LNCaP clone FGC (cell line): Measurements from ENCODE around the gene FCER2.

Source experiments
- DNase-seq: peaks from one replicate; pipeline ENCODE4 v3.0.0-alpha.2; 2011; ENCODE audit warnings: low read depth
- H3K4me3 ChIP-seq: 2 replicates; pipeline ENCODE4 v1.5.1; 2011; ENCODE audit warnings: mild to moderate bottlenecking, low read depth, low read length, control low read depth
- TF ChIP-seq, protein P1 (sequence below): IDR thresholded peaks from 2 replicates; pipeline ENCODE4 v1.5.1; 2012; ENCODE audit warnings: mild to moderate bottlenecking; ENCODE audit not compliant: control insufficient read depth, insufficient read depth; ENCODE audit errors: extremely low read depth

The FCER2 gene

DNA sequence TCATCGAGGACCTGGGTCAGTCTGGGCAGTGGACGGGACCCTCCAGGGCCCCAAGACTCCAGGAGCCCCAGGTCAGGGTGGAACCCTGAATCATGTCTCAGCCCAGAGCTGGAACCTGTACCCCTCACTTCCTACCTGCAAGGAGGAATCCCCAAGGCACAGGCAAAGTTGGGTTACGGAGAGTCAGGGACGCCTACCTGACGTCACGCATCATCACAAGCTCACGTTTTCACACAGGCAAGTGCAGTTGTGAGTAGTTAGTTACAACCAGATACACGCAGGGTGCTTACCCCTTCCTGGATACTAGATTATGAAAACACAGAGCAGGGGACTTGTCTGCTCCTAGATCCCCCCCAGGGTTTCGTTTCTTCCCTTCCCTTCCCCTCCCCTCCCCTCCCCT lies 31.1 kb downstream of the FCER2 start:
- H3K4me3 ChIP-seq = no peak overlapping the region; the same call in 1 of the 2 replicates
- TF ChIP-seq, protein P1, sequence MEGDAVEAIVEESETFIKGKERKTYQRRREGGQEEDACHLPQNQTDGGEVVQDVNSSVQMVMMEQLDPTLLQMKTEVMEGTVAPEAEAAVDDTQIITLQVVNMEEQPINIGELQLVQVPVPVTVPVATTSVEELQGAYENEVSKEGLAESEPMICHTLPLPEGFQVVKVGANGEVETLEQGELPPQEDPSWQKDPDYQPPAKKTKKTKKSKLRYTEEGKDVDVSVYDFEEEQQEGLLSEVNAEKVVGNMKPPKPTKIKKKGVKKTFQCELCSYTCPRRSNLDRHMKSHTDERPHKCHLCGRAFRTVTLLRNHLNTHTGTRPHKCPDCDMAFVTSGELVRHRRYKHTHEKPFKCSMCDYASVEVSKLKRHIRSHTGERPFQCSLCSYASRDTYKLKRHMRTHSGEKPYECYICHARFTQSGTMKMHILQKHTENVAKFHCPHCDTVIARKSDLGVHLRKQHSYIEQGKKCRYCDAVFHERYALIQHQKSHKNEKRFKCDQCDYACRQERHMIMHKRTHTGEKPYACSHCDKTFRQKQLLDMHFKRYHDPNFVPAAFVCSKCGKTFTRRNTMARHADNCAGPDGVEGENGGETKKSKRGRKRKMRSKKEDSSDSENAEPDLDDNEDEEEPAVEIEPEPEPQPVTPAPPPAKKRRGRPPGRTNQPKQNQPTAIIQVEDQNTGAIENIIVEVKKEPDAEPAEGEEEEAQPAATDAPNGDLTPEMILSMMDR = no peak
- DNase-seq = no peak

DNA sequence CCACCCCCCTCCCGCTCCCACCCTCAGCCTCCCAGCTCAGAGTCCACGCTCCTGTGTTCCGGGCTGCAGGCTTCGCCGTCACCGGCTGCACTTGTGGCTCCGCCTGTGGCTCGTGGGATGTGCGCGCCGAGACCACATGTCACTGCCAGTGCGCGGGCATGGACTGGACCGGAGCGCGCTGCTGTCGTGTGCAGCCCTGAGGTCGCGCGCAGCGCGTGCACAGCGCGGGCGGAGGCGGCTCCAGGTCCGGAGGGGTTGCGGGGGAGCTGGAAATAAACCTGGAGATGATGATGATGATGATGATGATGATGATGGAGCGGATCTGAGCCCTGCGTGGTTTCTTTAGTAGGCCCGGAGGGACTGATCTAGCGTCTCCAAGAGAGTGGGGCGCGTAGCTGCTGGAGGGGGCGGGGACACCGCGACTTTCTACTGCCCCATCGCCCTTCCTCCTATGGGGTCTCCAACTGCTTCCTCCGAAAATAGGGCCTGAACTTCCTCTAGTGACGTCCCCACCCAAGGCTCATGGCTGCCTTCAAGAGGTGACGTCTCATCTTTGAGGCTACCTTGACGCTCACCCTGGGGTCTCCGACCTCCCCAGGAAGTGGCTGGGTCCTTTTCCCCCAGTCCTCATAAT lies 31.7 kb downstream of the FCER2 start:
- no peak for DNase-seq
- TF ChIP-seq, protein P1 = no peak
- H3K4me3 ChIP-seq = peak overlapping the region; percentile 27

DNA sequence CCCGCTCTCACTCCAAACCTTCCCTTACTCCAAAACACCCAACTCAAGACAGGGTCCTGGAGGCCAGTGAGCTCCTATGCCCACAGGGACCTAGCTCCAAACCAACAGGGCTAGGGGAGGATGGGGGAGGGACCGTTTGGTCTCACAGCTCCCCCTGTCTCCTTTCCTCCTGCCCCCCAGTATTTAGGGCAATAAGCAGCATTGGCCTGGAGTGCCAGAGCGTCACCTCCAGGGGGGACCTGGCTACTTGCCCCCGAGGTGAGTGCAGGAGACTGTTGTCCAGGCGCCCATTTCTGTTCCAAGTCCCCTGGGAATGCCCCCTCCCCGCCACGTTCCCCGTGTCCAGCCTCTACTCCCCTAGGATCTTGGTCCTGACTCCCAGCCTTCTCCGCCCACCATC lies 32.3 kb downstream of the FCER2 start:
- TF ChIP-seq, protein P1 = no peak
- no peak for DNase-seq
- H3K4me3 ChIP-seq = no peak overlapping the region

DNA sequence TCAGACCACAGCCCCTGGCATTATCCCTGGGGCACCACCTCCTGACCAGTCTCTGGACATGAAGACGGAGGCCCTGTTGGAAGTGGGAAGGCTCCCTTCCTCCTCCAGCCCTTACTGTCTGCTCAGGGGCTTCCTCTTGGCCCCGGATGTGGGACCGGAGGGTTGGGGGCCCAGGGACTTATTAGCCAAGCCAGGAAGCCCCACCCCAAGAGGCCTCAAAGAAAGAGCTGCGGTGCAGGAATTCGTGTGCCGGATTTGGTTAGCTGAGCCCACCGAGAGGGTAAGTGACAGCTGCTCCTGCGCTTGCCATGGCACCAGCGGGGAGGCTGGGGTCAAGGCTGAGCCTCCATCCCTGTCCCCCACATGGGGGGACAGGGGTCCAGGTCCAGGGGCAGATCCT lies 33.1 kb downstream of the FCER2 start, which contains the start of gene RETN:
TSS of gene RETN (plus strand) at position 208 of the 400 bp plus-strand sequence. CDS start 278 bp downstream, outside the sequence.
- DNase-seq = no peak
- TF ChIP-seq, protein P1 = no peak
- no peak within 1 kb of the TSS for H3K4me3 ChIP-seq

DNA sequence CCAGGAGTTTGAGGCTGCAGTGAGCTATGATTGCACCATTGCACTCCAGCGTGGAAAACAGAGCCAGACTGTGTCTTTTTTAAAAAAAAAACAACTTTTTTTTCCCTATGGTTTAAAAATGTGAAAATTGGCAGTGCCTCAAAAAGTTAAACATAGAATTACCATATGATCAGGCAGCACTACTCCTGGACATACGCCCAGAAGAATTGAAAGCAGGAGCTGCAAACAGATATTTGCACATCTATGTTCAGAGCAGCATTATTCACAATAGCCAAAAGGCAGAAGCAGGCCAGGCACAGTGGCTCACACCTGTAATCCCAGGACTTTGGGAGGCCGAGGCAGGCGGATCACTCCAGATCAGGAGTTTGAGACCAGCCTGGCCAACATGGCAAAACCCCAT lies 36.9 kb downstream of the FCER2 start:
- TF ChIP-seq, protein P1 = no peak
- no peak overlapping the region for H3K4me3 ChIP-seq
- peak; percentile 81 for DNase-seq

DNA sequence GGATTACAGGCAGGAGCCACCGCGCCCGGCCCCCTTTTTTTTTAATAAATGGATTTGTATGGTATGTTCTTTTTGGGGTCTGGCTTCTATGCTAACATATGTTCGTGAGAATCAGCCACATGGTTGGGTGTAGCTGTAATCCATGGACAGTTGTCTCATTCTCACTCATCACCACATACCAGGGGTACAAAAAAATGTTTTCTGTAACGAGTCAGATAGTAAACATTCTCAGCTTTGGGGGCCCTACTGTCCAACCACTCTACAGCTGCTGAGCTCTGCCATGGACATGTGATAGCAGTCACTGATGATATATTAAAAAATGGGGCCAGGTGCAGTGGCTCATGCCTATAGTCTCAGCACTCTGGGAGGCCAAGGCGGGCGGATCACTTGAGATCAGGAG lies 38.2 kb downstream of the FCER2 start:
- TF ChIP-seq, protein P1 = no peak
- no peak for DNase-seq
- H3K4me3 ChIP-seq = no peak overlapping the region

DNA sequence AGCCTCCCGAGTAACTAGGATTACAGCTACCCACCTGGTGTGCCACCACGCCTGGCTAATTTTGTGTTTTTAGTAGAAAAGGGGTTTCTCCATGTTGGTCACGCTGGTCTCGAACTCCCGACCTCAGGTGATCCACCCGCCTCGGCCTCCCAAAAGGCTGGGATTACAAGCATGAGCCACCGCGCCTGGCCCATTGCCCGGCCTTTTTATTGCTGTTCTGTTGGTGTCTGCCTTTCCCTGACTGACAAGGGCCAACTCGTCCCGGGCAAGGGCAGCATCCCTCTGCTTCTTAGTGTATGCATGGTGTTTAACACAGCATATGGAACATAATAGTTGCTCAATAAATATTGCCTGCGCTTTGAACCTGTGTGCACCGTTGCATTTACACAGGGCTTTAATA lies 39.3 kb downstream of the FCER2 start:
- DNase-seq = no peak
- TF ChIP-seq, protein P1 = no peak
- no peak overlapping the region for H3K4me3 ChIP-seq
